Measurements from ENCODE around the gene ANKS1A.
A peak's percentile ranks its signal among the peaks of the same experiment; 100 is the strongest.

ANKS1A gene

DNA sequence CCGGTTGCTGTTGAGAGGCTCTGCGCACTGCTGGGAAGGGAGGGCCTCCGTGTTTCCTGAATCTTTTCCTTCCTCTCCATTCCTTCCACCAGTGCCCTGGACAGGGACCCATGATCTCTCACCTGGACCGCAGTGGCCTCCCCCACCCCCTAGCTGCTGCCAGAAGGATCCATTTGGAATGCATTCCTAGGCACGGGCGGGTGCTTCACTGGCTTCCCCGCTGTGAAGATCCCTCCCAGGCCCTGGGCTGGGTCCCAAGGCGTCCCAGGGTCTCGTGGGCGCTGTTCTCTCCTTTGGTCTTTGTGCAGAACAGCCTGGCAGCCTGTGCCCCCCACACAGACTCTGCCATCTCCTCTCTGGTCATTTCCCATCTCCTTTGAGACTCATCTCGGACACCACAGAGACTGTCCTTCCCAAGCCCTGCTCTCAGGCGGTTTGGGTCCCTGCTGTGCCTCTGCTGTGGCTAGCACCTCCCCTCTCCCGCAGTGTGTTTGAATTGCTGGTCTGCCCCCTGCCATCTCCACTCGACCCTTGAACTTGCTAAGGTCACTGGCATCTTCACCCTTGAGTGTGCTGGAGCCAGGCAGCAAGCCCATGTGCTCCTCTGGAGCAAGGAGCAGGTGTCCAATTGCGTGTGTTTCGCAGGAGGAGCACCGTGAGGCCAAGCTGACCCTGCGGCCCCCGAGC lies 193.1 kb downstream of the ANKS1A start:
- no peak for DNase-seq

DNA sequence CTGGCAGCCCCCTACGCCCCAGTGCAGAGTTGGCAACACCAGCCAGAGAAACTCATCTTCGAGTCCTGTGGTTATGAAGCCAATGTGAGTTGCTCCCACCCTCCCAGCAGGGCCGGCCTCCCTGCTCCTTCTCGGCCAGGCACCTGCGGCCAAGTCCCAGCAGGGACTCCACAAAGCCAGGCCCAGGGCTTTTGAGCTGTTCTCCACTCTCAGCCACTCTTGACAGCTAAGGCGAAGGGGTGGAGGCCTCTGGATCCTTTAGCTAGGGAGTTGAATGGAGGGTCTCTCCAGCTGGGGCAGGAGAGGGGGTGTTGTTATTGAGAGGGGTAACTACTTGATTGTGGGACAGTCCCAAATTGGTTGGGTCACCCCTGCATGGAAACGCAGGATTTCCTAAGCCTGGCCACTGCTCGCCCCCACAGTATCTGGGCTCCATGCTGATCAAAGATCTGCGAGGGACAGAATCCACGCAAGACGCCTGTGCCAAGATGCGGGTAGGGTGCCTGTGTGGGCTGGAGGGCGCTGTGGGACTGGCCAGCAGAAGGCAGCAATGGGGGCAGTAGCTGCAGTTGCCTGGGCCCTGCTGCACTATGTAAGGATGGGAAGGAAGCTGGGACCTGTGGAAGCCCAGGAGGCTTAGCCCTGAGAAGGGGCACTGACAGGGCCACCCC lies 193.8 kb downstream of the ANKS1A start:
- no peak for DNase-seq

DNA sequence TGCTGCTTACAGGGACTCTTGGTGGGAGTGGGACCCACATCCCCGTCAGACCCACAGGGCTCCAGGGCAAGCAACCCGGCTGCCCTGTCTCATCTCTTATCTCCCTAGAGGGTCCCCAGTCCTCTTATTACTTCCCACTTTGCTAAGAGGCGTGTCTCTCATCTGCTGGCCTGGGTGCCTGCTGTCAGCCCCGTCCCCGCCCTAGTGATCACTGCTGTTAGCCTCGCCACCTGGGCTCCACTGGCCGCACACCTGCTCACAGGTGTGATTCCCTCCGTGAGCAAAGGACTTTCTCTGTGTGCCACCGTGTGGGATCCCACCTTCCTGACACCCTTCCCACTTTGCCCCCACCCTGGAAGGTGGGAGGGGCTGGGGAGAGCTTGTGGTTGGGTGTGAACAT lies 194.5 kb downstream of the ANKS1A start:
- DNase-seq: no peak

DNA sequence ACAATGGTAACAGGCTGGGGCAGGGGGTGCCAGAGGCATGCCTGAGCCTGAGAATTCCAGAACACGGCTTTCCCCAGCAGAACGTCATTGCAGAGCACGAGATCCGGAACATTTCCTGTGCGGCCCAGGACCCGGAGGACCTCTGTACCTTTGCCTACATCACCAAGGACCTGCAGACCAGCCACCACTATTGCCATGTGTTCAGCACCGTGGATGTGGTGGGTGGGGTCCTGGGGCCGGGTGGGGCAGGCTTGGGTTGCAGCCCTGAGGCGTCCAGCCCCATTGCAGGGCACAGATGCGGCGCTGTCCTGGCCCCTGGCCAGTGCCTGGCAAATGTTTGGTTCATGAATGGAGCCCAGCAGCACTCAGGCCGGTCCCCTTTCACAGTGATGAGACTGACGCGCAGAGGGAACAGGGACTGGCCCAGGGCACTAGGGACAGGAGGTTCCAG lies 195.0 kb downstream of the ANKS1A start:
- DNase-seq: peak in 22 of 51 donors; percentile 11 to 57 (median 31)

GRCh38 chr6:35084511-35085203 lies 195.6 kb downstream of the ANKS1A start:
- DNase-seq: no peak

GRCh38 chr6:35085359-35086281 lies 196.6 kb downstream of the ANKS1A start:
- DNase-seq: no peak

DNA sequence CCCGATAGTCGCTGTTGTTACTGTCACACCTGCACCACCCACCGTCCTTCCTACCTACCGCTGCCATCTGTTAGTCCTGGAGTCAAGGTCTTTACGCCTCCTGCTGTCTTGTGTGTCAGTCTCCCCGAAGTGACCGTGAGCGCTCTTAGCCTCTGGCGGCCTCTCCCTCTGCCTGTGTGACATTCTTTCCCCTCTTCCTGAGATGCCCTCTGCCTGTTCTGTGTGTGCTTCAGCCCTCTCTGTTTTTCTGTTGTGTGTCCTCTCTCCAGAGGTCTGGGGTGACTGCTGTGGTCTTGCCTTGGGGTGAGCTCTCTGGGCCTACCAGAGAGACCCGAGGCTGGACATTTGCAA lies 197.2 kb downstream of the ANKS1A start:
- DNase-seq: no peak

DNA sequence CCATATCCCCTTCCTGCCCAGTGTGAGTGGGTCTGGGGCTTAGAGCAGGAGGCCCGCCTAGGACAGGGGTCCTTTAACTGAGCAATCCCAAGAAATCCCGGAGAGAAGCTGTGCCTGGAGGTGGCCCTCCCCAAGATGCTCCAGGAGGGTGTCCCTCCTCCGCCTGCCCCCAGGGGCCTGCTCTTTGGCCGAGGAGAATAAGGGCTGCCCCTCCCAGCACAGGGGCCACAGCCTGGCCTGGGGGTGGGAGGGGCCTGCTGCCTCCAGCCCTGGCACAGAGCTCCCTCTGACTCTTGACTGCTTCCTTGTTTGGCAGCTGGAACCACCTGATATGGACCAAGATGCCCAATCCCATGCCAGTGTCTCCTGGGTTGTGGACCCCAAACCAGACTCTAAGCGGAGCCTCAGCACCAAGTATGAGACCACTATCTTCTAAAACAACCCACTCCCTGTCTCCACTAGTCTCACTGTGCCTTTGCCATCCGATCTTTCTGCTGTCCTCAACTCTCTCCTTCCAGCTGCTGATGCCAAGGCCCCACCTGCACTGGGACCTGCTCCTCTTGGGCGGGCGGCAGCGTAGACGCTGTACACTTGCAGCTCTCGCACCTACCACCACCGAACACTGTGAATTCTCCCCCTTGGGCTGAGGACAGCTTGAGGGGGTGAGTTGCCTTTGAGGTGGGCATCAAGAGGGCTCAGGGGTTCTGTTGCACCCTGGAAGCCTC lies 197.7 kb downstream of the ANKS1A start:
- no peak for DNase-seq

DNA sequence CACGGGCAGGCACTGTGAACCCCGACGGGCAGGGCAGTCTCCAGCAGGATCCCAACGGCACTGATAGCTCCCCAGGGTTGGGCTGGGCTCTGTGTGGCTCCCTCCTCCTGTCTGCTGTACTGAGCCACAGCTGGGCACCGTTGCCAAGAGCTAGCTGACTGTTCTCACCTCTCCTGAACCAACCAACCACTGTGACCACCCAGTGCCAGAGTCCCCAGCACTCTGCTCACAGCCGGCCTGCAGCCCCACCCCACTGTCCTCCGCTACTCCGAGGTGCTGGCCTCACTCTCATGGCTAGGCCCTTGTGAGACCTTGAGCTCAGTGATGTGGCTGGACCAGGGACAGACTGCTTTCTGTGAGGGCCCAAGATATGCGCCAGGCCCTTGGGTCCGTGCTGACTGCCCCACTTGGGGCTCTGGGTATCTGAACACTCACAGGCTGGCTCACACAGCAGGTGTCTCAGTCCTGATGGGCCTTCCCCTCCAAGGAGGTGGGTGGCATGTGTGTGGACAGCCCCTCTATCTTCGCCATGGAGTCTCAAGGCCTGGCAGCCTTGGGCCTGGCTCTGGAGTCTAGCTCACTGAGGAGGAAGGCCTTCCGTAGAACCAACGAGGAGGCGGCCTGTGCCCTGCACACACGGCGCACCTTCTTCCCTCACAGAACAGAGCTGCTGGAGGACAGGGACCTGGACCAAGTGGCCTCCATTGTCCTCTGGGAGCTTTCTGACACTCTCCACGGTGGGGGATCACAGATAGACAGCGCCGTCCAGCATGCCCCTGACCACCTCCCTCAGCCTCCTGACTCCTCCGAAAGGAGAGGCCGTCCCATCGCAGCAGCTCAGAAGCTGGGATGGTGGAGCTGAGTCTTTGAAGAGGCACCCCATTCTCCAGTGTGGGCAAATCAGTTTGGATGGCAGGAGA lies 198.6 kb downstream of the ANKS1A start:
- no peak for DNase-seq

DNA sequence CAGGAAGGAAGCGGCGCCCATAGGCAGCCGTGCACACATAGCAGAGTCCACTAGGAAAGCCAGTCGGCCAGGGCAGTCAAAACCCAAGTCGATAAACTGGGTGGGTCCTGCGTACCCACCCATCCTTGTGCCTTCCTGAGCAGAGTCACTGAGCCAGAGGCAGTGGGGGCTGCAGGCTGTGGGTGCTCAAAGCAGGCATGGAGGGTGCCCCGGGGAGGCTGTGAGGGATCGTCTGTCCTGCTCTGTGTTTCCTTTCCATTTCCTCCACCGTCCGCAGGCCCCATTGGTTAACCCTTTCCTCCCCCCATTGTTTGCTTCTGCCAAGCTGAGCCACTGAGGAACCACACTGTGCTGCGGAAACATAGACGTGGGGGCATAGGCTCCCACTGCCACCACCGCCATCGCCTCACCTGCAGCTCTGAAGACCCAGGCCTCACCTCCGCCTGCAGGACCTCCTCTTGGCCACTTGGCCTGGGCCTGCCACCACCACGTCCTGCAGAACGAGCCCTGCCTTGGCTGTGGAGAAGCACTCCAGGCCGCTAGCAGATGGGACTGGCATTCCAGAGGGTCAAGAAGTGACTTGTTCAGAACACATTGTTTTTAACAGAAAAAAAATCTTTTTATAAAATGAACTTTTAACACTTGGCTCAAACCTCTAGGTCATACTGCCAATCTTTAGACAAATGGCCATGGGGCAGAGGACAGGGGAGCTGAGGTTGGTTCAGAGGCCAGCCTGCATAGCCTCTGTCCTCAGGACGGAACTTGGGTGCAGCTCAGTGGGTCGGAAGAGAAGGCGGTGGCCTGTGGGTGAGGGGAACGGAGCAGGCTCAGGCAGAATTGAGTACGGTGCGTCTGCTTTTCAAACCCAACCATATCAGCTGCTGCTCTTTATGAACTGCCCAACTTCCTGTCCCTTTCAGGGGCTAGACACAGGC lies 199.5 kb downstream of the ANKS1A start:
- no peak for DNase-seq

DNA sequence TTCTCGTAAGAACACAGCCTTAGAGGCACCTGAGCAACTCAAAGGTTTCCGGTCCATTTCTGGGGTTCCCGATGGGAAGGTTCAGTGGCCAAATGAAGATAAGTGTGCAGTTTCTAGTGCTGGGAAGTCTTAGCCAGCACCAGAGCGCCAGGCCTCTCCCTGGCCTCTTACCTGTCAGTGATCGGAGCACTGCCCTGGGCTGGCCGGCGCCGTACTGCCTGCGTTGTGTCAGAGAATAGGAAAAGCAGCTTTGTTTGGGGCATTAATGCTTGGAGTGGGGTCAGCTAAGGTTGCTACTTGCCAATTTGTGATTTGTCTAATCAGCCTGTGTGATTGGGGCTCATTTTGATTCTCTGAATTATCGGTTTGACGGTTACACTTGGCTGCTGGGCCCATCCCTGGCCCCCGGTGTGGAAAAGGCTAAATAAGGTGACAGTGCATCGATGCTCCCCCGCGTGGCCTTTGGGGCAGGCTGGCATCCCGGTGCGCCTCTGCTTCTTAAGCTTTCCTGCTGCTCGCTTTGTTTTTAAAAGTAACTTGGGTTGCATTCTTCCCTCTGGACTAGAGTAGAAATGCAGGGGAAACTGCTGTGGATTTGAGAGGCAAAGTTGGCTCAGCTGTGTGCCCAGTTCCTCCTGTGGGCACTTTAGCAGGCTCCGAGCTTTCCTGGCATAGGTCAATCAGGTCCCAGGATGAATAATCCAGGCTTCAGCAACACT lies 200.3 kb downstream of the ANKS1A start:
- DNase-seq: no peak

DNA sequence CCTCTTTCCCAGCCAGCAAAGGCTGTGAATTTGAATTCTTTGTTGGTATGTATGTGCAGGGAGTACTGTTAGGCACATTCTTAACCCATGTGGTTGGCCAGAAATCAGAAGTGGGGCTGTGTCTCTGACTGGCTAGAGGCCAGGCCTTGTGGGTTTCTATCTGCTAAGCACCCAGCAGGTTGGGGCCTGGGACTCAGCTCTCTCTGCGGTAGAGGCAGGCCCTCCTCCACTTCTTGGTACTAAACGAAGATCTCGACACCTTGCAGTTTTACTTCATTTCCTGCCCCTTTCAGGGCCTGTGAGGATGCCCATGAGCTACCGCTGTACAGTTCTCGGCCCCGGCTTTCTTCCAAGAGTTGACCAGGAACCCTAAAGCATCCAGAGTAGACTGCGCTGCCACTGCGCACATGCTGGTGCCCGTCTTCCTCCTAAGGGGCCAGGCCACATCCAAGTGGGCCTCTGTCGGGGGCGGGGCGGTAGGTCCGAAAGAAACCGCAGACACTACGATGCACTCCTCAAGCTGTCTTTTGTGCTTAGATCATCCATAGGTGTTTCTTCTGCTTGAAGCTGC lies 201.0 kb downstream of the ANKS1A start:
- no peak for DNase-seq

DNA sequence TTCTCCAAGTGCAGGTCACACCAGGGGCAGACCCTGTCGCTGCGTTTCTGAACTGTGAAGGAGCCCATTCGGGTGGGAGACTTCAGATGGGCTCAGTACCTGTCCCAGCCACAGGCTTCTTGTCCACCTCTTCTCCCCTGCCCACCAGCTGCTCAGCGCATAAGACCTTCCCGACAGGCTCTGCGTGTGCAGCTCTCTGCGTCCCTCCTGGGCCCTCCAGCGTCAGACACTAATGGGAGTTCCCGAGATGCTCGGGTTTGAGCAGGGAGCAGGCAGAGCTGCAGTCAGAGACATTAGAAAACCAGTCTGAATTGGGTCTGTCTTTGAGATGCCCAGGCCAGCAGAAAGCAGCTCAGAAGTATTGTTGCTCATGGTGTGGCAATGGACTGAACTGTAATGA lies 201.7 kb downstream of the ANKS1A start:
- no peak for DNase-seq

DNA sequence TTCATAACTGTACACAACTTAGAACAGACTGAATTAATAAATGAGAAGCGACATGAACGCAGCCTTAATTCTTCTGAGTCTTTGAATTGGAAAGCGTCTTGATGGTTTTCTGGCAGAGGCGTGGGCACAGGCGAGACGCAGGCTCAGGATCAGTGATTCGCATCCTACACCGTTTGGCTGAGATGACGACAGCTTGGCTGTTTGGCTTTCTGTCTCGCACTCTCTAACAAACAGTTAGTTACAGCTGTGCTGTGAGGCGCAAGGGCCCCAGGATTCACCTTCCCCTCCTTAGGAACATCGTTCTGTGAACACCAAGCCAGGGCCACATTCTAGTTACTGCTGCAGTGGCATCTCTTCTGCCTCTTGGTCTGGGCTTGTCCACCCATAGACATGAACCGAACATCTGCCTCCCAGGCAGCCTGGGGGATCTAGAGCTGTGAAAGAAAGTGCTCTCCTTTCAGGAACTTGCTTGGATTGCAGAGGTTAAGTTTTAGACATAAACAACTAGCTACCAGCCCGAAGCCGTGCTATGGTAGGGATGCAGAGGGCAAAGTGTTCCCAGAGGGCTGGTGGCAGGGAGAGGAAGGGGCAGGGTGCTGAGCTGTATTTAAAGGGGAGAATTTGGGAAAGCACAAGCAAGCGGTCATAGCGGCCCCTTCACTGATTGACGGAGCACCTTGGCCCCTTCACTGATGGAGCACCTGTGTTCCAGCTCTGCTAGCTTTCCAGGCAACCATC lies 202.5 kb downstream of the ANKS1A start:
- no peak for DNase-seq

- DNase-seq: no peak
These were observed 203.5 kb downstream of the ANKS1A start for GRCh38 chr6:35092362-35093117.

DNA sequence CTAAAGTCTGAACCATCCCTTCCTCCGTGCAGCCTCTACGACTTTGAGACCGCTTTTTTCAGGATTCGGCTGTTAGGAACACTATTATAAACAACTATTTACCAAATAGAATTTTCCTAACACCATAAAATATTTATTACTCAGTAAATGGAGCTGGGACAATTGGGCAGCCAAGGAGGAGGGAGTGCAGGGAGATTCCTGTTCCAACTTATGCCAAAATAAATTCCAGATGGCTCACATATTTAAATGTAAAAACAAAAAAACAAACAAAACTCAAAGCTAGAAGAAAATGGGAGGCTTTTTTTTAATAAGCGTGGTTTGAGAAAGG lies 204.0 kb downstream of the ANKS1A start:
- DNase-seq: no peak
